Activated T-cell treated with anti-CD3 and anti-CD28 coated beads for 24 hours (primary cell): ENCODE measurements around the gene MSL2.
"Not testable (repeated sequence)": the region's sequence is repeated elsewhere in the genome, so short reads cannot be mapped to it uniquely, and the experiment has no call there.

Source experiments
- DNase-seq: peaks from one replicate; pipeline ENCODE4 v3.0.0-alpha.2; 2020; ENCODE audit warnings: low read depth

The MSL2 gene

GRCh38 chr3:136196064-136196400 is at the start of gene MSL2:
Gene MSL2 (minus strand): TSS chr3:136196335. CDS start chr3:136195113, 1,222 bp downstream.
- DNase-seq, result no peak

GRCh38 chr3:136245691-136246090 is 49.6 kb upstream of the MSL2 start:
- no peak for DNase-seq

DNA sequence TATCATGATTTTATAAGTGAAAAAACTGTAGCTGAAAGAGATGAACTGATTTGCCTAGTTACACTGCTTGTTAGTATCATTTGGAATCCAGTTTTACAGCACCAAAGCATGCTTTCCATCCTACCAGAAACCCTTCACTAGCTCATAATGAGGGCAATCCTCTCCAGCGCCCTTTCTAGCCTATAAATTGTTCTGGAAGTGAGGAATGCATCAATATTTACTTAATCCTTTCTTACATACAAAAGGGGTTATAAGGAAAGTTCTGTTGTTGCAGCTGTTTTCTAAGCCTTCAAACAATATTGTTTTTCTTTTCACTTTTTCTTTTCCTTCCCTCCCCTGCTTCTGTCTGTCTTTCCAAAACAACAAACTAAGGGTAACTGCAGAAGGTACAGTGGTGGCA is 43.0 kb upstream of the MSL2 start:
- DNase-seq, result no peak

DNA sequence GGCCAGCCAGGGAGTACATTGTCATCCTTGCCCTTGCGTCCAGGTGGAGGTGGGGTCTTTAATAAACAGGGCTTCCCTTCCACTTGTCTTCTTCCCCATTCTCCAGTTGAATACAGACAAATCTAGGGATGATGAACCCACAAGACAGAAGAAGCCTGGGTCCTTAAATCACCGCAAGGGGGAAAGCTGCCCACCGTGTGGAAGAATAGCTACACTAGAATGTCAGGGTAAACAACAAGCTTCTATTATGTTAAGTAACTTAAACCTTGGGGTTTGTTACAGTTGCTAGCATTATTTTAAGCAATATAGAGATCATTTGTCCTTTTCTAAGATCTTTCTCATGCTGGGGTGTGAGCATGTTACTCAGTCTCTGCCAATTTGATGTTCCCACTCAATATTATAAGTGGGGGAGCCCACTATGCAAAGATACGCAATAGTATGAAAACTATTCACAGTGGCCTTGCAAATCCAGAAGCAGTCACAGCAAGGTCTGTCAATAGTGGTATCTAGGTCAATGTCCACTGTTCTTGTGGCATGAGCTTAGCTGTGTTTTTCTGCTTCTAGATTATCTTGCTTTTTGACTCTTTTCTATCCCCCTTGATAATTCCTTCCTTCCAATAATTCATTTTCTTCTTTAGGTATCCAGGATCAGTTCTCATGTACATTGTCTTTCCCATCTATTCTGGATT is 42.0 kb upstream of the MSL2 start:
- DNase-seq, result no peak

DNA sequence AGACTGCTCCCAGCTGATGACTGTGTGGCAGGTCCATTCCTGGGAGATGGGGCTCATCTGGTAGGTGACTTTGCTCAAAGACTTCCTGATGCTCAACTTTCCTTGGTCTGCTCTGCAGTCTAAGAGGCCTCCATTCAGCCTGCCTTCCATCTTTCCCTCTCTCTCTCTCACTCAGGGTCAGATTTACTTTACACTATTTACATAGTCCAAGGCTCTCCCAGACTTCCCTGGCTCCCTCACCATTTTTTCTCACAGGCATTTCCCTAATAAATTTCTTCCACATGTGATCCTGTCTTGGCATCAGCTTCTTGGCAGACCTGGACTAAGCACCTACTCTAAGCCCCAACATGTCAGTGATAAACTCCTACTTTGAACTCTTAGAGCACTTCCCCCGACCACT is 41.0 kb upstream of the MSL2 start:
- no peak for DNase-seq

DNA sequence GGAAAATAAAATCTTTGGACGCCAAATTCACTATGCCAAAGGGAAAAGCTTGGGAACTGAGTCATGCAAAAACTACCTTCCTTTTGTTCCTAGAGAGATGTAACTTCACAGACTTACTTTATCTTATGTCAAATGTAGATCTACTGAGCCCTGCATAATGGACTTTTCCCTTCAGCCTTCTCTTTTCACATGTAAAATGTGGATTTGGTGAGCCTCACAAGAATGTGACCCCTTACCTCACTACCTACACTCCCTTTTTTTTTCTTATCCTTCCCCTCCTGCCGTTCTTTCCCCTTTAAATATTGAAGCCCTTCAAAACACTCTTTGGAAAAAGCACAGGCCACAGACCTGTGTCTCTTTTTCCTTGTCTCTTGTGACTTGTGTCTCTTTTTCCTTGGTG is 40.0 kb upstream of the MSL2 start:
- no peak for DNase-seq

DNA sequence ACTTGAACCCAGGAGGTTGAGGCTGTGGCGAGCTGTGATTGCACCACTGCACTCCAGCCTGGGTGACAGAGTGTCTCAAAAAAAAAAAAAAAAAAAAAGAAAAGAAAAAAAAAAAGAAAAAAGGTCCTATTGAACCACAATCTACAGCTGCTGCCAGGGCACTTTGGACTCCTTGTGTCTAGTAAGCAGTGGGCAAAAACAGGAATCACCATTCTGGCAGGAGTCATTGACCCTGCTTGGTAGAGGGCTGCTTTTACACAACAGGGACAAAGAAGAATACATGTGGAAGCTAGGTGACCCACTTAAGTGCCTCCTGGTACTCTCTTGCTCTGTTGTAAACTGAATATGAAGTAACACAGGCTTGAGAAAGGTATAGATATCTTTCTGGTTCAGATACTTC is 39.4 kb upstream of the MSL2 start:
- no peak for DNase-seq

GRCh38 chr3:136232413-136232812 is 36.3 kb upstream of the MSL2 start:
- no peak for DNase-seq

- DNase-seq, result not testable (repeated sequence)
Measured at GRCh38 chr3:136222746-136223145, 26.6 kb upstream of the MSL2 start.

DNA sequence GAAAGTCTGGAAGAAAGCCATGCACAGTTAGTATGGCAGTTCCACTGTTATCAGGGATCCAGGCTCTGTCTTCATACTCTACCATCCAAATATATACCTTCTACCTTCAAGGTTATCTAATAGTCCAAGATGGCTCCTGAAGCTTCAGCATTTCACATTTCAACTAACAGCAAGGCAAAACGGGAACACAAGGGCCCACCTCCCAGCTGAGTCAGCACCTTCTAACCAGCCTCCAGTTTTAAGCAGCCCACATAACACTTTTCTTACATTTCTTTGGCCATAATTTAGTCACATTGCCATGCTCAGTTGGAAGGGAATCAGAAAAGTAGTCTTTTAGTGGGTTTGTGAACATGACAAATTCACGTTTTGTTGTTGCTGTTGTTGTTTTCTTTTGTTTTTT is 15.4 kb upstream of the MSL2 start:
- no peak for DNase-seq

DNA sequence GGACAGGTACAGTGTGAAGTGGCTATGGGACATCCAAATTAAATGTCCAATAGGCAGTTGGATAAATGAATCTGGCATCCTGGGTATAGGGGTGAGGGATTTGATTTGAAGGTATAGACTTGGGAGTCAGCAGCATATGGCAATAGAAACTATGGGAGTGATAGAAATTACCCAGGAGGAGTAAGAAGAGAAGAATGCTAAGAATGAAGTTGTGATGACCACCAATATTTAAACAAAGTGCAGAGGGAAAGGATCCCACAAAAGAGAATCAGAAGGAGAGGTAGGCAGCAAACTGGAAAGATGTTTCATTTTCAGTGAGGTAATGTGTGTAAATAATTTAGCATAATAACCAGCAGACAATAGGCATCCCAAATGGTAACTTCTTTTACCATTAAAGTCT is 13.8 kb upstream of the MSL2 start:
- no peak for DNase-seq

DNA sequence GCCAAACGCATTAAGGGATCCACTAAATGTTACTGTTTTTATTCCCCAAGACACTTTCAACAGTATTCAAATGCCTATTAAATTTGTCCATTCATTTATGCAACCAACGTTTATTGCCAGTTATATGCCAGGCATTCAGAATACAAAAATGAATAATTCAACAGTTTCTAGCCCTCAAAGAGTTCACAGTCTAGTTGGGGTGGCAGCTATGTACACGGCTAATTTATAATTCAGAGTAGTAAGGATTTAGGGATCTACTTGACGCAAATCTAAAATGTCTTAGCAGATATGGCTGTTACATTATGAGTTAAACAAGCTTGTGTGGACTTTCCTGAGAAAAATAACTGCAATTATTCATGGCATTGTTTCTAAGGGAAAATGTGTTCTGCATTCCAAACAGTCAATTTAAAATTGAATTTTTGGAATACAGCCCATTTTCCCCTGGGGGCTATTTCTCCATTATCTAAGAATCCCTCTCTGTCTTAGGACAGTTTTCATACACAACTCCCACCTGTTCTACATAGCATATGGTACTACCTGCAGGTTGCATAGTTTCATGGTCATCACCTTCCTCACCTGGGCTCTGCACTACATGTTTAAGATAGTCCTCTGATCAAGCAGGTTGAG is 11.5 kb upstream of the MSL2 start:
- no peak for DNase-seq

DNA sequence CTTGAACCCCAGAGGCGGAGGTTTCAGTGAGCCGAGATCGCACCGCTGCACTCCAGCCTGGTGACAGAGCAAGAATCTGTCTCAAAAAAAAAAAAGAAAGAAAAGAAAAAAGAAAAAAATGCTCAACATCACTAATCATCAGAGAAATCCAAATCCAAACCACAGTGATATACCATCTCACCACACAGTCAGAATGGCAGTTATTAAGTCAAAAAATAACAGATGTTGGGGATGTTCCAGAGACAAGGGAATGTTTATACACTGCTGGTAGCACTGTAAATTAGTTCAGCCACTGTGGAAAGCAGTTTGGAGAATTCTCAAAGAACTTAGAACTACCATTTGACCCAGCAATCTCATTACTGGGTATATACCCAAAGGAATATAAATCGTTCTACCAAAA is 3.1 kb upstream of the MSL2 start:
- not testable (repeated sequence) for DNase-seq

DNA sequence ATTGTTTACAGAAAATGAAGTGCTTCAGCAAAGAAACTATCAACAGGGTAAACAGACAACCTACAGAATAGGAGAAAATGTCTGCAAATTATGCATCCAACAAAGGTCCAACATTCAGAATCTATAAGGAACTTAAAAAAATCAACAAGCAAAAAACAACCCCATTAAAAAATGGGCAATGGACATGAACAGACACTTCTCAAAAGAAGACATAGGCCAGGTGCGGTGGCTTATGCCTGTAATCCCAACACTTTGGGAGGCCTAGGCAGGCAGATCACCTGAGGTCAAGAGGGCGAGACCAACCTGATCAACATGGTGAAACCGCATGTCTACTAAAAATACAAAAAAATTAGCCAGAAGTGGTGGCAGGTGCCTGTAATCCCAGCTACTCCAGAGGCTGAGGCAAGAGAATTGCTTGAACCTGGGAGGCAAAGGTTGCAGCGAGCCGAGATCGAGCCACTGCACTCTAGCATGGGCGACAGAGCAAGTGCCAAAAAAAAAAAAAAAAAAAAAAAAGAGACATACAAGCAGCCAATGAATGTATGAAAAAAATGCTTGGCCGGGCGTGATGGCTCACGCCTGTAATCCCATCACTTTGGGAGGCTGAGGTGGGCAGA is 2.4 kb upstream of the MSL2 start:
- DNase-seq, result not testable (repeated sequence)

DNA sequence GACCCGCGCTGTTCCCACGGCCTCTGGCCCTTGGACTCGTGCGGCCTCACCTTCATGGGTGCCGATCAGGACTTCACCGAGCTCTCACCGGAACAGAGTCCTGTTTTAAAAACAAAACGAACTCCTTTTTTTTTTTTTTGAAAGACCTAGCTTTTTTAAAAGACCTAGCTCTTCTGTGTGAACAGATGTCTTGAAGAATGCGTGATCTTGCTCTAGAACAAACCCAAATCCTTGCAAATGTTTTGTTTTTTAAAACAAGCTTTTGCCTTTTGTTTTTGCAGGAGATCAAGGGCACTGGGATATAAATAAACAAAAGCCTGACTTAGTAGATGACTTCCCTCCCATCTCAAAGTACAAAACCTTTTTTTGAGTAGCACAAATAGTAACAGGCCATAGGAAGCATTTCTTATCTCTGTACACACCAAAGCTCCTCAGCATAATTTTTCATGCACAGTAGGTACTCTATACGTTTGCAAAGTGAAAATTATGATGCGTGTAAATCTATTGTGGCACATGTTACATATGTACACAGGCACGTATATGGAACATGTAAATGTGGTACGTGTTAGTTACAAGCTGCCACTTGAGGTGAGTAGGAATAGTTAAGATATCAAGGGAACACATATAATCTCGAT is 1.1 kb upstream of the MSL2 start:
- DNase-seq, result no peak

GRCh38 chr3:136196401-136197158 is 445 bp upstream of the MSL2 start:
- DNase-seq, result peak; percentile 100

- peak; percentile 55 for DNase-seq
Measured at GRCh38 chr3:136195258-136196063, 674 bp downstream of the MSL2 start.

DNA sequence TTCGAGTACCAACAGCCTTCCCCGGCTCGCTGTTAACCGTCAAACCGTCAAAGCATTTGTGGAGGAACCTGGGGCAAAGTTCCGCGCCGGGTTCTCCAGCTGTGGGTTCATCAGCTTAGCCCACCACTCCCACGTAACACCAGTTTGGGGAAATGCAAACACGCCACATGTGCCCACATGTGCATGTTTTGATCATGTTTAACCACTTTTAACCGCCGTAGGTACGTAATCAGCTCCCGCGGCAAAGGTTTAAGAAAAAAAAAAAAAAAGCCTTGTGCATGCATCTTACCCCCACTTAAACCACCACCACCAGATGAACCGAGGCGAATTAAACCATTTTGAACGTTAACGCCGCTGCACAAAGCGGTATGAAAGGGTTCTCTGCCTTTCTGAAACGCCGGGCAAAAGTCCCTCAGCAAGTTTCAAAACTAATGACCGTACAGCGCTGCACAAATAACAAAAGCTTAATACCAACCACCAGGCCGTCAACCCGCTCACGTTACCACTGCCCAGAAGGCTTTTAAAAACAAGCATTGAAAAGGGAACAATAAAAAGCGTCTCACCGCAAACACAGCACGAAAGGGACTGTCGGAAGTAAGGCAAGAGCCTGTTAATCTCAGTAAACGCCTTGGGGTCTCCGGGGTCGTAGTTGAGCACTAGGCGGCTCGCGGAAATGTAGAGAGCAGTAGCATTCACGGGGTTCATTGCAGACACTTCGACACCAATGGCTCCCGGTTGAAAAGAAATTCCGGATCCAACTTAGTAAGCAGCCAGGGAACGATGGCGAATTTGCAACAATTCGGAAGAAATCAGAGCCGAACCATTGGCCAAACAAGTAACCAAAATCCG is 1.5 kb downstream of the MSL2 start:
- DNase-seq, result peak; percentile 66

GRCh38 chr3:136193278-136194054 is 2.7 kb downstream of the MSL2 start:
- no peak for DNase-seq

DNA sequence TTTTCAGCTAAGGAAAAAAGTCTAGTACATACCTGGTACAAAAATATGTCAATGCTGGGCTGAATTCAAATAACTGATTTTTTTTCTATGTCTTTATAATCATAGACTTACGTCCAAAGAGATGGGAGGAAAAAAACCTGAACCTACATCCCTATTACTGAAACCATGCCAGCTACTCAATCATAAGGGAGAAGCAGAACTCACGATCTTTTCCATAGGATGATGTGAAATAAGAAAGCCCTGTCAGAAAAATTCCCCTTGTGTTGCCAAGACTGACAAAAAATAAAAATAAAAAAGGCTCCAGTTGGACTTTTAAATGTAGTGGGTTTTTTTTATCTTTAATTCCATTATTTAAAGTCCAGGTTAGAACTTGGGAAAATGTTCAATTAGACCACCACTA is 3.3 kb downstream of the MSL2 start:
- no peak for DNase-seq
